Mononuclear cell (primary cell): ENCODE data around the gene WFIKKN1. TPM values are rescaled to one million over a fixed set of nuclear protein-coding genes. Genes with fewer than 3 reads are reported as not detected.
A peak's percentile ranks its signal among the peaks of the same experiment; 100 is the strongest.

ENCODE experiments used
- H3K27me3 ChIP-seq: 2 replicates; pipeline ENCODE4 v1.6.0; 2011; ENCODE audit warnings: low read length, control low read depth; ENCODE audit not compliant: insufficient read depth
- H3K4me1 ChIP-seq: 2 replicates; pipeline ENCODE4 v1.5.1; 2011; ENCODE audit warnings: mild to moderate bottlenecking, low read length, control low read depth; ENCODE audit not compliant: insufficient read depth
- H3K4me3 ChIP-seq: 2 replicates; pipeline ENCODE4 v1.5.1; 2011; ENCODE audit warnings: mild to moderate bottlenecking, low read length, moderate library complexity
- H3K9me3 ChIP-seq: 2 replicates; pipeline ENCODE4 v1.5.1; 2011; ENCODE audit warnings: low read depth, mild to moderate bottlenecking, control low read depth, low read length
- total RNA-seq: library from RNA; depleted of rRNA; stranded (reverse); fragments of >200 nt; gene quantifications from one replicate; pipeline ENCODE4 v1.2.3, GENCODE V29; 2012

The WFIKKN1 gene
- total RNA-seq: 0.31 TPM

DNA sequence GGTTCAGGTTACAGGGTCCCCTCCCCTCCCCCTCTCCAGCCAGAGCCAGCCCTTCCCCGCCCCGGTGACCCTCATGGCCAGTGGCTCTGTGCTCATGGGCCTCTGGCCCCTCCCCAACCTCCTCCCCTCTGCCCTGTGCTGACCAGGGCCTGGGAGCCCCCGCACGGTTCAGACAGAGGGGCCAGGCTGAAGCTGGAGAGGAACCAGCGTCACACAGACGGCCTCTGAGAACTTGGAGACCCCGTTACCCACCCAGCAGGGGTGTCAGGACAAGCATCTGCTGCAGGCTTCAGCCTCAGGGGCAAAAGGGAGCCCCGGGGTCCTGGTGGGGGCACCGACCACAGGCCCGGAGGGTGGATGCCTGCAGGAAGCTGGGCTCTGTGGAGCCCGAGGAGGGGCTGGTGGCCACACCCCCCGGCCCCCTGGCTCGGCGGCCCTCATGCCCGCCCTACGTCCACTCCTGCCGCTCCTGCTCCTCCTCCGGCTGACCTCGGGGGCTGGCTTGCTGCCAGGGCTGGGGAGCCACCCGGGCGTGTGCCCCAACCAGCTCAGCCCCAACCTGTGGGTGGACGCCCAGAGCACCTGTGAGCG lies at the start of gene WFIKKN1:
Gene WFIKKN1, plus strand, starts transcription at position 171 of the 591 bp plus-strand sequence. Its CDS starts 269 bp downstream, at position 440.
- no peak within 1 kb of the TSS for H3K4me3 ChIP-seq
- H3K9me3 ChIP-seq: no peaks in the 10 kb centered on the region
- H3K27me3 ChIP-seq: no peaks in the 10 kb centered on the region
- H3K4me1 ChIP-seq: peaks cover 13% of the 10 kb centered on the region

DNA sequence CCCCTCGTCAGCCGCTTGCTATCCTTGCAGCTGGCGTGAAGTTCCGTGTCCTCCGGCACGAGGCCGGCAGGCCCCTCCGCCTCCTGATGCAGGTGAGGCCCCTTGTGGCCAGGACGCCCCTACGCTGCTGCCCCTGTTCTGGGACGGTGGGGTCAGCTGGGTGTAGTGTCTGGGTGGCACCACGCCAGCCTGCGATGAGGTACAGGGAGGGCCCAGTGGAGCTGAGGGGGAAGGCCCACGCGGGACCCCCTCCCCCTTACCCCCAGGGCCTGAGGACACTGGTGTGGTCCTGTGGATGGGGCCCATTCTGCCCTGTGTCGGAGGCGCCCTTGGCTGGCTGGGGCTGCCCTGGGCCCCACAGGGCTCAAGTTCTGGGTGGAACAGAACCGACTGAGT lies 48.6 kb upstream of the WFIKKN1 start:
- Histone ChIP-seq H3K27me3 (no peaks in the 10 kb centered on the region), H3K9me3 (no peaks in the 10 kb centered on the region), H3K4me3 (no peak overlapping the region), H3K4me1 (peaks cover 1% of the 10 kb centered on the region)

- Histone ChIP-seq H3K4me1 (peaks cover 7% of the 10 kb centered on the region), H3K4me3 (no peak overlapping the region), H3K9me3 (no peaks in the 10 kb centered on the region), H3K27me3 (no peaks in the 10 kb centered on the region)
Measured at GRCh38 chr16:582614-583331, 48.0 kb upstream of the WFIKKN1 start.

DNA sequence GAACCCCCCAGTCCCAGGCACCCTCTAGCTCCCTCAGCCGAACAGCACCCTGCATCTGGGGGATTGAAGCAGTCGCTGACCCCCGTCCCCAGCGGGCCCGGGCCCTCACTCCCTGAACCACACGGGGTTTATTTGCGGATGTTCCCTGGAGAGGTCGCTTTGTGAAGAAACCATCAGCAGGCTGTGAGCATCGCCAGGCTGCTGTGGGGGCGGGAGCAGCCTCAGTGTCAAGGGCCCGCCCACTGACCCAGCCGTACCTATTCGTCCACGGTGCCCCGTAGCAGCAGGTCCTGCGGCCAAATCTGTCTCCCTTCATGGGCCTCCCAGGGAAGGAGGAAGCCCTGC lies 47.3 kb upstream of the WFIKKN1 start:
- H3K9me3 ChIP-seq: no peaks in the 10 kb centered on the region
- H3K4me1 ChIP-seq: peaks cover 13% of the 10 kb centered on the region
- H3K27me3 ChIP-seq: no peaks in the 10 kb centered on the region
- H3K4me3 ChIP-seq: no peak overlapping the region

GRCh38 chr16:583815-584591 lies 46.8 kb upstream of the WFIKKN1 start:
- Histone ChIP-seq H3K27me3 (no peaks in the 10 kb centered on the region), H3K4me1 (peaks cover 17% of the 10 kb centered on the region), H3K4me3 (no peak overlapping the region), H3K9me3 (no peaks in the 10 kb centered on the region)

- H3K9me3 ChIP-seq: no peaks in the 10 kb centered on the region
- H3K4me1 ChIP-seq: peaks cover 18% of the 10 kb centered on the region
- no peak overlapping the region for H3K4me3 ChIP-seq
- H3K27me3 ChIP-seq: no peaks in the 10 kb centered on the region
Measured at GRCh38 chr16:585351-585750, 45.4 kb upstream of the WFIKKN1 start.

GRCh38 chr16:586047-586644 lies 44.6 kb upstream of the WFIKKN1 start:
- no peaks in the 10 kb centered on the region for H3K27me3 ChIP-seq
- no peak overlapping the region for H3K4me3 ChIP-seq
- no peaks in the 10 kb centered on the region for H3K9me3 ChIP-seq
- H3K4me1 ChIP-seq: peaks cover 26% of the 10 kb centered on the region

DNA sequence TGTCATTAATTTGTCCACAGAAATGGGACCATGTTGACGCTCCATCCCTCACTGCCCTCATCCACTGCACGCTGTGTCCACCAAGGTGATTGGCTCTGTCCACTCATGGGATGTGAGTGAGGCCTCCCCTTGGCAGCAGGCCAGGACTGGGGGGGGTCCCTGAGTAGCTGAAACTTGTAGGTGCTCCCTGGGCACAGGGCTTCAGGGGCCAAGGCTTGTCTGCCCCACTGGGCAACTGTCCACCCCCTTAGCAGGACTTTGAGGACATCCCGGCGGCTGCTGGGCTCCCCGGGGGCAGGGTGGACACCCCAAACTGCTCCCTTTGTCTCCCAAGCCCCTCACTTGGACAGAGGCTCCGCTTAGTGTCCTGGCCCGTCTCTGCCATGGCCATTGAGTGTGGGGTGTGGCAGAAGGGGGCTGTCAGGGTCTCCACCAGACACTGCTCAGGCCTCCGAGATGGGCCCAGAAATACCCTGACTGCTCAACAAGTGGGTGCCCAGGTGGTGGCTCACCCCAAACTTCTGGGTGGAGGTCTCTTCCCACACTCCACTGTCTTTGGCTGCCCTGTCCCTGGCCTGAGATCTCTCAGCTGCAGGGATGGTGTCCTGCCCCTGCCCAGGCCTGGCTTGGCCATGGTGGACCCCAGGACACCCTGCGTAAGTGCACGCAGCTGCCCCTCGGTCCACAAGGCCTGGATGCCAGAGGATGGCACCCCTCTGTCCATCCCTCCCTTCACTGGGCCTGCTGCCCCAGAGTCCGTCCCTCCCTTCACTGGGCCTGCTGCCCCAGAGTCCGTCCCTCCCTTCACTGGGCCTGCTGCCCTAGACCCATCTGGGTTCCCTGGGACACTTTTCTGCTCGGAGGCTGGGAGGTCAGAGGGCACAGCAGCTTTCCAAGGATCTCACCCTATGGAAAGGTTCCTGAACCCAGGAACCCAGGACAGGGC lies 43.9 kb upstream of the WFIKKN1 start:
- Histone ChIP-seq H3K9me3 (no peaks in the 10 kb centered on the region), H3K27me3 (no peaks in the 10 kb centered on the region), H3K4me1 (peaks cover 34% of the 10 kb centered on the region), H3K4me3 (no peak overlapping the region)

GRCh38 chr16:588639-588888 lies 42.2 kb upstream of the WFIKKN1 start:
- Histone ChIP-seq H3K9me3 (no peaks in the 10 kb centered on the region), H3K4me1 (peaks cover 50% of the 10 kb centered on the region), H3K4me3 (peak overlapping the region; percentile 81), H3K27me3 (no peaks in the 10 kb centered on the region)

DNA sequence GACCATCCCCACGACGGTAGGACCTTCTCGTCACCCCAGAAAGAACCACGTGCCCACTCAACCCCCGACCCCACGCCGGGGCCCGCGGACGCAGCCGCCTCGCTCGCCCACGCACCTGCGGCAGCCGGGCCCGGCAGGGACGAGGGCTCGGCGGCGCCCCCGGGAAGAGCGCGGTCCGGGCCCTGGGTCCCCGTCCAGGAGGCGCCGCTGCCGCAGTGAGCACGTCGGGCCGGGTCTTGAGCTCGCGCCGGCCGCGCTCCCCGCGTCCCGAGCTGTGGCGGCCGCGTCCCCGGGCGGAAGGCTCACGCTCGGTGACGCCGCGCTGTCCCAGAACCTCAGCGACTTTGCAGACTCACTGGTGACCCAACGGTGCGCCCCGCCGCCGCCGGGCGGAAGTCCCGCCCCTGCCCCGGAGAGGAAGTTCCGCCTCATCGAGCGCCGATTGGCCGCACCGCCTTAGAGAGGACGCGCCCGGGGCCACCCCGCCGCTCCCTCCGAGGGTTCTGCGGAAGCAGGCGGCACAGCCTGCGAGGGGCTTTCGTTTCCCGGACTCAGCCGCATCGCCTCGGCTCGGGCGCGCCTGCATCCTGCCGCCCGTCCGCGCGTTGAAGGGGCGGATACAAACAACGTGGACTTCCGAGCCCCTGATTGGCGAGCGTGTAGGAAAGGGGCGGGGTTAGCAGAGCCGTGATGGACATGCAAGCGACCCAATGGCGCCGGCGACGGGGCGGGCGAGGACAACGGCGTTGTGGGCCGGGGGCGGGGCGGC lies 41.7 kb upstream of the WFIKKN1 start:
- Histone ChIP-seq H3K9me3 (no peaks in the 10 kb centered on the region), H3K27me3 (no peaks in the 10 kb centered on the region), H3K4me1 (peaks cover 55% of the 10 kb centered on the region), H3K4me3 (peak overlapping the region; percentile 81)

DNA sequence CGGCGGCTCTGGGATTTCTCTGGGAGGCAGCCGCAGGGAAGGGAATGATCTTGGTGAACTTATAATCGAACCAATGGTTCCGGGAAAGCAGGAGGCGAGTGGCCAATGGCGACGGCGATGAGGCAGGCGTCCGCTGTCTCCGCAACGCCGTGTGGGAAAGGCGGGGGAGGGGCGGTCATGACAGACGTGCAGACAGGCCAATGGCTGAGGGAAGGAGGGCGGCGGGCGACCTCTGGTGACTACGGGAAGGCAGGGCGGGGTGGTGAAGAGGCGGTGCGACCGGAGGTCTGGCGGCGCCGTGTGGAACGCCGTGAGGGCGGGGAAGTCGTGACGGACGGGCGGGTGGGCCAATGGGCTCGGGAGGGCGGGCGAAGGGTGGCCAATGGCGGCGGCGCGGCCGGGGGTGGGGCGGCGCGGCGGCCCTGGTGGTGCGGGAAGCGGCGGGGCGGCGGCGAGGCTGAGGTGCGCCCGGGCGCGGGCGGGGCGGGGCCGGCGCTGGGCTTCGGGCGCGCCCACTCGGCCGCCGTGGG lies 41.1 kb upstream of the WFIKKN1 start, which contains the start of gene RAB40C:
Gene RAB40C, plus strand, starts transcription at position 409 of the 530 bp plus-strand sequence. CDS start 226 bp downstream, outside the sequence.
- H3K27me3 ChIP-seq: no peaks in the 10 kb centered on the region
- H3K9me3 ChIP-seq: no peaks in the 10 kb centered on the region
- H3K4me1 ChIP-seq: peaks cover 60% of the 10 kb centered on the region
- H3K4me3 ChIP-seq: peak within 1 kb of the TSS; percentile 81

- H3K4me1 ChIP-seq: peaks cover 65% of the 10 kb centered on the region
- peak overlapping the region; percentile 58 for H3K4me3 ChIP-seq
Measured at GRCh38 chr16:590188-590814, 40.5 kb upstream of the WFIKKN1 start.

DNA sequence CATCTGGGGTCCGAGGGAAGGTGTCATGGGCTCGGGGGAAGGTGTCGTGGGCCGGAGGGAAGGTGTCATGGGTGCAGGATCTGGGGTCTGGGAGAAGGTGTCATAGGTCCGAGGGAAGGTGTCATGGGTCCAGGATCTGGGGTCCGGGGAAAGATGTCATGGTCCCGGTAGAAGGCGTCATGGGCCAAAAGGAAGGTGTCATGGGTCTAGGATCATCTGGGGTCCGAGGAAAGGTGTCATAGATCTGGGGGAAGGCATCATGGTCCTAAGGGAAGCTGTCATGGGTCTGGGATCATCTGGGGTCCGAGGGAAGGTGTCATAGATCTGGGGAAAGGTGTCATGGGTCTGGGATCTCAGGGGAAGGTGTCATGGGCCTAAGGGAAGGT lies 40.0 kb upstream of the WFIKKN1 start:
- H3K4me1 ChIP-seq: peaks cover 69% of the 10 kb centered on the region
- H3K27me3 ChIP-seq: no peaks in the 10 kb centered on the region
- H3K9me3 ChIP-seq: no peaks in the 10 kb centered on the region
- peak overlapping the region; percentile 58 for H3K4me3 ChIP-seq

More at GRCh38 chr16:590188-590814, 40.5 kb upstream of the WFIKKN1 start:
- H3K9me3 ChIP-seq: no peaks in the 10 kb centered on the region
- no peaks in the 10 kb centered on the region for H3K27me3 ChIP-seq
